HCT116 (cell line): ENCODE measurements around the gene VWA5A. TPM values are rescaled to one million over a fixed set of nuclear protein-coding genes. Genes with fewer than 3 reads are reported as not detected.

Experiments
- ATAC-seq: fragments of 200-7000 bp; cut with Tn5 transposase; 2 replicates; pipeline ENCODE4 v1.9.1; 2020; ENCODE audit warnings: mild to moderate bottlenecking, moderate library complexity
- BruUV-seq: library from RNA; stranded (reverse); fragments of 400-500 nt; replicated peaks from 2 replicates; lab custom pipeline; 2021; lab: Mats Ljungman, UMichigan
- CTCF ChIA-PET: fragments of 300-600 bp; sonication (Branson Sonifier 250); formaldehyde crosslinking; loops from one replicate; lab custom pipeline; 2021; ENCODE audit warnings: antibody characterized with exemption; lab: Charles Lee
- POLR2A ChIA-PET: fragments of 300-600, 350-600 bp; sonication (Branson Sonifier 250); formaldehyde crosslinking; loops from one replicate; lab custom pipeline; 2021; ENCODE audit warnings: antibody characterized with exemption; lab: Charles Lee
- RAD21 ChIA-PET, 2 experiments: fragments of 300-600 bp; sonication (Branson Sonifier 250); formaldehyde crosslinking; loops; one replicate each; lab custom pipeline; 2023; ENCODE audit warnings: low total read pairs in 2 of 2; ENCODE audit not compliant: uncharacterized antibody in 2 of 2, unreplicated experiment in 2 of 2, low non-redundant PET in 1 of 2; lab: Charles Lee
- DNase-seq: peaks from one replicate; pipeline ENCODE4 v3.0.0-alpha.2; 2010; ENCODE audit warnings: low read depth, low spot score
- H2AFZ ChIP-seq: fragments of 200-600 bp; shearing (Covaris generic), sonication (generic); 2 replicates; pipeline ENCODE4 v1.6.1; 2017; ENCODE audit warnings: low read depth, mixed run types, mixed read lengths, antibody characterized with exemption, low read length; ENCODE audit not compliant: poor library complexity, severe bottlenecking
- H3K27ac ChIP-seq: 2 replicates; pipeline ENCODE4 v1.5.1; 2012; ENCODE audit warnings: low read depth, low read length
- H3K27me3 ChIP-seq: fragments of 200-600 bp; sonication (generic); 2 replicates; pipeline ENCODE4 v1.6.1; 2016; ENCODE audit warnings: mixed run types, low read length, mixed read lengths; ENCODE audit not compliant: insufficient read depth
- H3K36me3 ChIP-seq, 2 experiments: fragments of 200-500 bp in 1 of 2; fragments of 200-600 bp in 1 of 2; sonication (Bioruptor generic) in 1 of 2; sonication (generic) in 1 of 2; 2 replicates each; pipeline versions ENCODE4 v1.5.1 to v1.6.1; 2014 to 2016; ENCODE audit warnings: low read length in 2 of 2, inconsistent platforms in 1 of 2, mixed read lengths in 1 of 2, mixed run types in 1 of 2; ENCODE audit not compliant: insufficient read depth in 2 of 2, control insufficient read depth in 1 of 2
- H3K4me1 ChIP-seq, 2 experiments: fragments of 200-600 bp in 1 of 2; sonication (generic) in 1 of 2; 2 replicates each; pipeline versions ENCODE4 v1.5.1 to v1.6.1; 2012 to 2017; ENCODE audit warnings: low read length in 2 of 2, inconsistent platforms in 1 of 2, mild to moderate bottlenecking in 1 of 2, mixed read lengths in 1 of 2, mixed run types in 1 of 2, moderate library complexity in 1 of 2; ENCODE audit not compliant: insufficient read depth in 2 of 2, control insufficient read depth in 1 of 2
- H3K4me2 ChIP-seq: fragments of 200-600 bp; sonication (generic); 2 replicates; pipeline ENCODE4 v1.6.1; 2017; ENCODE audit warnings: mixed run types, low read length, mixed read lengths
- H3K4me3 ChIP-seq, 2 experiments: fragments of 200-600 bp in 1 of 2; sonication (generic) in 1 of 2; replicated peaks in 1 of 2; 2 replicates each; pipeline ENCODE4 v1.5.1; 2011 to 2016; ENCODE audit warnings: low read length in 2 of 2, control low read depth in 1 of 2, low read depth in 1 of 2, mild to moderate bottlenecking in 1 of 2, mixed read lengths in 1 of 2, mixed run types in 1 of 2
- H3K79me2 ChIP-seq: fragments of 200-600 bp; sonication (generic); 2 replicates; pipeline ENCODE4 v1.6.1; 2017; ENCODE audit warnings: mild to moderate bottlenecking, mixed run types, low read length, moderate library complexity, mixed read lengths; ENCODE audit not compliant: insufficient read depth
- H3K9ac ChIP-seq: fragments of 200-600 bp; sonication (generic); 2 replicates; pipeline ENCODE4 v1.6.1; 2016; ENCODE audit warnings: low read length, mixed read lengths
- H3K9me2 ChIP-seq: fragments of 200-600 bp; sonication (generic), shearing (Covaris generic); 2 replicates; pipeline ENCODE4 v1.6.1; 2017; ENCODE audit warnings: mixed run types, mild to moderate bottlenecking, moderate library complexity; ENCODE audit not compliant: insufficient read depth
- H3K9me3 ChIP-seq, 2 experiments: fragments of 200-500 bp in 1 of 2; fragments of 200-600 bp in 1 of 2; sonication (Bioruptor generic) in 1 of 2; sonication (generic) in 1 of 2; 2 replicates each; pipeline ENCODE4 v1.6.1; 2014 to 2017; ENCODE audit warnings: low read length in 2 of 2, mixed read lengths in 2 of 2, inconsistent platforms in 1 of 2, low read depth in 1 of 2, mild to moderate bottlenecking in 1 of 2, mixed run types in 1 of 2, moderate library complexity in 1 of 2; ENCODE audit not compliant: control insufficient read depth in 1 of 2, insufficient read depth in 1 of 2
- H4K20me1 ChIP-seq: fragments of 200-600 bp; sonication (generic), shearing (Covaris generic); 2 replicates; pipeline ENCODE4 v1.6.1; 2017; ENCODE audit warnings: mixed run types, mild to moderate bottlenecking, moderate library complexity; ENCODE audit not compliant: insufficient read depth
- ELF1 ChIP-seq: IDR thresholded peaks from 2 replicates; pipeline ENCODE4 v1.6.1; 2012; ENCODE audit warnings: low read depth, borderline replicate concordance
- EZH2 ChIP-seq: fragments of 200-600 bp; sonication (generic); IDR thresholded peaks from 2 replicates; pipeline ENCODE4 v1.6.1; 2017; ENCODE audit warnings: antibody characterized with exemption, mixed run types
- EZH2phosphoT487 ChIP-seq: fragments of 200-600 bp; IDR thresholded peaks from 2 replicates; pipeline ENCODE4 v1.6.1; 2018; ENCODE audit warnings: antibody characterized with exemption, borderline replicate concordance
- FOSL1 ChIP-seq: IDR thresholded peaks from 2 replicates; pipeline ENCODE4 v1.6.1; 2012; ENCODE audit warnings: low read depth
- POLR2A ChIP-seq: IDR thresholded peaks from 2 replicates; pipeline ENCODE4 v1.7.0; 2011; ENCODE audit warnings: borderline replicate concordance; ENCODE audit not compliant: insufficient read depth, insufficient read length; ENCODE audit errors: extremely low read depth
- RAD21 ChIP-seq: IDR thresholded peaks from 2 replicates; pipeline ENCODE4 v1.6.1; 2012; ENCODE audit warnings: low read depth, mild to moderate bottlenecking
- SRF ChIP-seq: IDR thresholded peaks from 2 replicates; pipeline ENCODE4 v1.6.1; 2012; ENCODE audit warnings: low read depth
- ZFX ChIP-seq: fragments of 450-650 bp; IDR thresholded peaks from 2 replicates; pipeline ENCODE4 v1.6.1; 2017
- intact Hi-C: fragments of 100-400 bp; cut with micrococcal nuclease; formaldehyde crosslinking; loops from 2 replicates; pipeline ENCODE4 v1.10.0; 2022
- total RNA-seq: library from RNA; stranded (reverse); gene quantifications from one replicate; pipeline ENCODE4 v1.2.1, GENCODE V29; 2021; ENCODE audit not compliant: unreplicated experiment
- TF ChIP-seq, protein P1 (sequence below): IDR thresholded peaks from 2 replicates; pipeline ENCODE4 v1.6.1; 2011; ENCODE audit warnings: mild to moderate bottlenecking, low read length, moderate library complexity; ENCODE audit not compliant: insufficient replicate concordance; ENCODE audit errors: extremely low read depth
- TF ChIP-seq, protein P2 (sequence below), 3 experiments: fragments of 200-600 bp in 1 of 3; sonication (generic) in 1 of 3; IDR thresholded peaks in 2 of 3; conservative IDR thresholded peaks in 1 of 3; 2 replicates each; pipeline ENCODE4 v1.5.1; 2012 to 2017; ENCODE audit warnings: low read depth in 2 of 3, low read length in 2 of 3, antibody characterized with exemption in 1 of 3, borderline replicate concordance in 1 of 3, control low read depth in 1 of 3, mild to moderate bottlenecking in 1 of 3, mixed read lengths in 1 of 3, mixed run types in 1 of 3, moderate library complexity in 1 of 3; ENCODE audit not compliant: insufficient read depth in 1 of 3

VWA5A gene
- total RNA-seq, 1 experiment from 2014 or later: 5.0 TPM

DNA sequence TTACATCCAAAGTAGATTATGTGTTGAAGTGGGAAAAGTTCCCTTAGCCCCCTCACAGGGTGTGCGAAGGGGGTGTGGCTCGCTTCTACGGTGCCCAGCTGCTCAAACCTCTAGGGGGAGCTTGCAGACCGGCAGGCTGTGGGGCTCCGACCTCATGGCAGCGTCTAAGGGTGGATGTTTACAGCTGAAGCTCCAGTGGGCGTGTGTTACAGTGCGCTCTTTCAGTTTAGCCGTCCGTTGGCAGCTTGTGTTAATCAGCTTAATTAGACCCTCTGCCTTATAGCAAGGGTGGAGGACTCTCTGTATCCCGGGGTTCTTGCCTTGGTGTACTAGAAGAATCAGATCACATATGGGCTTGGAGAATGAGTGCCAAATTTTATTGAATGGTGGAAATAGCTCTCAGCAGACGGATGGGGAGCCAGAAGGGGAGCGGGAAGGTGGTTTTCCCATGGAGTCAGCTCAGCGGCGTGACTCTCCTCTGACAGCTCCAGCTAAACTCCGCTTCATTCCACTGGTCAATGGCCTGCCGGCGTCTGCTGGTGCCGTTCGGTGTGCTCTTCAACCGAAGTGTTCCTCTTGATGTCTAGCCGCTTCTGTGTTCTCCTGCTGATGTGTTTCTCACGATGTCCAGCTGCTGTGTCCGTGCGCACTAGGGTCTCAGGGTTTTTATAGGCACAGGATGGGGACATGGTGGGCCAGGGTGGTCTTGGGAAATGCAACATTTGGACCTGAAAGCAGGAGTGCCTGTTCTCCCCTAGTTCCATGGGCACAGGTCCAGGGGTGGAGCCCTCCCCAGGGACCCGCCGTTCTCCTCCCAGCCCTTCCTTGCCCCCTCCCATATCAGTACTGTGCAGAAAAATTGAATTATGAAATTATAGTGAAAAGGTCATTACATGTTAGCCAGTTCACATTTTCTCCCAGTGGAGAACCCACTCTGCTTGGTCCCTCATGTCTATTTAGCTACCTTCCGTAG lies 45.5 kb upstream of the VWA5A start (continued):
- TF ChIP-seq, protein P1, sequence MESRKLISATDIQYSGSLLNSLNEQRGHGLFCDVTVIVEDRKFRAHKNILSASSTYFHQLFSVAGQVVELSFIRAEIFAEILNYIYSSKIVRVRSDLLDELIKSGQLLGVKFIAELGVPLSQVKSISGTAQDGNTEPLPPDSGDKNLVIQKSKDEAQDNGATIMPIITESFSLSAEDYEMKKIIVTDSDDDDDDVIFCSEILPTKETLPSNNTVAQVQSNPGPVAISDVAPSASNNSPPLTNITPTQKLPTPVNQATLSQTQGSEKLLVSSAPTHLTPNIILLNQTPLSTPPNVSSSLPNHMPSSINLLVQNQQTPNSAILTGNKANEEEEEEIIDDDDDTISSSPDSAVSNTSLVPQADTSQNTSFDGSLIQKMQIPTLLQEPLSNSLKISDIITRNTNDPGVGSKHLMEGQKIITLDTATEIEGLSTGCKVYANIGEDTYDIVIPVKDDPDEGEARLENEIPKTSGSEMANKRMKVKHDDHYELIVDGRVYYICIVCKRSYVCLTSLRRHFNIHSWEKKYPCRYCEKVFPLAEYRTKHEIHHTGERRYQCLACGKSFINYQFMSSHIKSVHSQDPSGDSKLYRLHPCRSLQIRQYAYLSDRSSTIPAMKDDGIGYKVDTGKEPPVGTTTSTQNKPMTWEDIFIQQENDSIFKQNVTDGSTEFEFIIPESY: no peak
- TF ChIP-seq SRF (no peak), ZFX (no peak), POLR2A (no peak), EZH2 (no peak), FOSL1 (no peak), EZH2phosphoT487 (no peak)

DNA sequence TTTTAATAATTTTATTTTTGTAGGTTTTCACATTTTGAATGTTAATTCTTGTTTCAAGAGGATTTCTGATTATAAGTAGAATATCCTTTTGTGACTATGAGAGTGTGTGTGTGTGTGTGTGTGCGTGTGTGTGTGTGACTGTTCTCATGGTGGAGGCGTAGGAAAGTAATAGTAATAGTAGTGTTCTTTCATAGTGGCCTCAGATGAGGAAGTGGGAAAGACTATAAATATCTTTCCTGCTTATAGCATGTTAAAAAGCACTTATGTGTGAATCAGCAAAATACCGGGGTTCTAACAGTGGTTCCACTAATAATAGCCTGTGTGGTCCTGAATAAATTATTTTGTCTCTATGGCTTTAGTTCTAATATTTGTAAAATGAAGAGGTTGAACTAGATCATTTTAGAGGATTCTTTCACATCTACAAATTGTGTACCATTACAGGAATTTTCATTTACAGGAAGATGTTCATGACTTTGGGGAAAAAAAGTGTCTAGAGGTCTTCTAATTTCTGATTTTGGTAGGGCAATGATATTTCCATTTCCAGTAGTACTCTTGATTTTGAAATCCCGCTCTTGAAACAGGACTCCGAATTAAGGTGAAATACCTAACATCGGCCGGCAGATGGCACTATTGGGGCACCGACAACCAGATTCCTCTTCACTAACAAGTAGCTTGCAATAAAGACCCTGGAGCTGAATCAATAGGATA lies 44.2 kb upstream of the VWA5A start:
- intact Hi-C loops: loop anchor here (1.0 to 5.0 kb wide), 3 partner anchors 124 to 516 kb away; no protein-coding TSS in a partner anchor
- no peak overlapping the region for H3K27ac ChIP-seq
- H4K20me1 ChIP-seq: no peaks in the 10 kb centered on the region
- ATAC-seq (peak; percentile 50; the same call in 1 of the 2 replicates), DNase-seq (peak; percentile 63)
- H3K9me2 ChIP-seq: no peaks in the 10 kb centered on the region
- TF ChIP-seq, protein P2, sequence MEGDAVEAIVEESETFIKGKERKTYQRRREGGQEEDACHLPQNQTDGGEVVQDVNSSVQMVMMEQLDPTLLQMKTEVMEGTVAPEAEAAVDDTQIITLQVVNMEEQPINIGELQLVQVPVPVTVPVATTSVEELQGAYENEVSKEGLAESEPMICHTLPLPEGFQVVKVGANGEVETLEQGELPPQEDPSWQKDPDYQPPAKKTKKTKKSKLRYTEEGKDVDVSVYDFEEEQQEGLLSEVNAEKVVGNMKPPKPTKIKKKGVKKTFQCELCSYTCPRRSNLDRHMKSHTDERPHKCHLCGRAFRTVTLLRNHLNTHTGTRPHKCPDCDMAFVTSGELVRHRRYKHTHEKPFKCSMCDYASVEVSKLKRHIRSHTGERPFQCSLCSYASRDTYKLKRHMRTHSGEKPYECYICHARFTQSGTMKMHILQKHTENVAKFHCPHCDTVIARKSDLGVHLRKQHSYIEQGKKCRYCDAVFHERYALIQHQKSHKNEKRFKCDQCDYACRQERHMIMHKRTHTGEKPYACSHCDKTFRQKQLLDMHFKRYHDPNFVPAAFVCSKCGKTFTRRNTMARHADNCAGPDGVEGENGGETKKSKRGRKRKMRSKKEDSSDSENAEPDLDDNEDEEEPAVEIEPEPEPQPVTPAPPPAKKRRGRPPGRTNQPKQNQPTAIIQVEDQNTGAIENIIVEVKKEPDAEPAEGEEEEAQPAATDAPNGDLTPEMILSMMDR (IDR thresholded peaks at IDR 0.05 in 2 of 3, conservative IDR thresholded peaks at IDR 0.05 in 1 of 3; ENCODE audit: borderline replicate concordance in 1 of 3, insufficient read depth in 1 of 3, low read depth in 2 of 3, low read length in 2 of 3): peak; percentile 64 to 79 (median 65); a peak in 5 of 6 replicates
- TF ChIP-seq ELF1 (no peak), ZFX (no peak), RAD21 (peak; percentile 71)
- no peak overlapping the region for H3K4me3 ChIP-seq
- H3K4me1 ChIP-seq: peaks cover 0 to 5% of the 10 kb centered on the region in 2 experiments; a peak in 2 of 4 replicates
- no peaks in the 10 kb centered on the region for H3K36me3 ChIP-seq
- peak overlapping the region; percentile 82 for H2AFZ ChIP-seq
- H3K27me3 ChIP-seq: peaks cover 27% of the 10 kb centered on the region
- H3K9me3 ChIP-seq: no peaks in the 10 kb centered on the region
- BruUV-seq: no TSS peak
- H3K4me2 ChIP-seq: no peak overlapping the region
- RAD21 ChIA-PET: interaction anchor here in 1 of 2 experiments (1.4 kb wide), 1 partner anchor 124 kb away, joined by 7 read pairs; no protein-coding TSS in a partner anchor
- POLR2A ChIA-PET: no interaction called here
- CTCF ChIA-PET: interaction anchor here (0.6 to 2.3 kb wide), 15 partner anchors 9 to 337 kb away, joined by 3 to 26 read pairs (median 6); partner anchors contain the start of gene VWA5A
- H3K79me2 ChIP-seq: no peaks in the 10 kb centered on the region
- no peak overlapping the region for H3K9ac ChIP-seq
